SU-DHL-6 (cell line): ENCODE data around the gene SVIL.
"Not testable (repeated sequence)": the region's sequence is repeated elsewhere in the genome, so short reads cannot be mapped to it uniquely, and the experiment has no call there.

Experiments used
- H2AFZ ChIP-seq: fragments of 200-600 bp; sonication (generic); 2 replicates; pipeline ENCODE4 v1.6.1; 2014; ENCODE audit warnings: low read depth, mild to moderate bottlenecking, moderate library complexity, mixed read lengths, antibody characterized with exemption, low read length; ENCODE audit not compliant: severe bottlenecking
- H3F3A ChIP-seq: fragments of 200-600 bp; shearing (Covaris generic); 2 replicates; pipeline ENCODE4 v1.6.0; 2016; ENCODE audit warnings: antibody characterized with exemption, mild to moderate bottlenecking; ENCODE audit not compliant: insufficient read depth
- H3K27ac ChIP-seq: fragments of 200-600 bp; sonication (generic); 2 replicates; pipeline ENCODE4 v1.5.1; 2016; ENCODE audit warnings: low read depth, mild to moderate bottlenecking, low read length, moderate library complexity, mixed read lengths
- H3K27me3 ChIP-seq: fragments of 200-600 bp; sonication (generic), shearing (Covaris generic); 2 replicates; pipeline ENCODE4 v1.6.0; 2014; ENCODE audit warnings: mild to moderate bottlenecking, low read length
- H3K36me3 ChIP-seq: fragments of 200-600 bp; sonication (generic); 2 replicates; pipeline ENCODE4 v1.6.1; 2014; ENCODE audit warnings: mild to moderate bottlenecking, low read length, mixed read lengths
- H3K4me2 ChIP-seq: fragments of 300-600, 200-600 bp; shearing (Covaris generic), sonication (generic); 2 replicates; pipeline ENCODE4 v1.6.0; 2014; ENCODE audit warnings: low read length, low read depth, mild to moderate bottlenecking; ENCODE audit not compliant: poor library complexity, severe bottlenecking
- H3K4me3 ChIP-seq: fragments of 200-600 bp; sonication (generic); 2 replicates; pipeline ENCODE4 v1.5.1; 2014; ENCODE audit warnings: antibody characterized with exemption, low read length, mild to moderate bottlenecking, mixed read lengths; ENCODE audit not compliant: insufficient read depth, poor library complexity, severe bottlenecking
- H3K79me2 ChIP-seq: fragments of 200-600 bp; sonication (generic); 2 replicates; pipeline ENCODE4 v1.6.1; 2014; ENCODE audit warnings: mild to moderate bottlenecking, low read length, moderate library complexity; ENCODE audit not compliant: insufficient read depth
- H3K9ac ChIP-seq: fragments of 200-600 bp; sonication (generic); 2 replicates; pipeline ENCODE4 v1.7.0; 2014; ENCODE audit warnings: mild to moderate bottlenecking, low read length
- H3K9me2 ChIP-seq: fragments of 200-600 bp; sonication (generic); replicated peaks from 2 replicates; pipeline ENCODE4 v1.6.1; 2014; ENCODE audit warnings: low read length; ENCODE audit not compliant: insufficient read depth
- H3K9me3 ChIP-seq: fragments of 200-600 bp; sonication (generic); 2 replicates; pipeline ENCODE4 v1.6.1; 2014; ENCODE audit warnings: low read length, mixed read lengths; ENCODE audit not compliant: insufficient read depth
- H4K20me1 ChIP-seq: fragments of 200-600 bp; sonication (generic); 2 replicates; pipeline ENCODE4 v1.6.1; 2014; ENCODE audit warnings: low read depth, mild to moderate bottlenecking, antibody characterized with exemption, low read length, moderate library complexity, mixed read lengths
- CTCF ChIP-seq: fragments of 200-600 bp; sonication (generic); IDR thresholded peaks from one replicate; pipeline ENCODE4 v1.5.1; 2017; ENCODE audit warnings: antibody characterized with exemption, mild to moderate bottlenecking, low read length, moderate library complexity; ENCODE audit not compliant: insufficient read depth, poor library complexity, severe bottlenecking
- EZH2phosphoT487 ChIP-seq: fragments of 200-600 bp; sonication (generic), shearing (Covaris generic); conservative IDR thresholded peaks from 2 replicates; pipeline ENCODE4 v1.6.1; 2018; ENCODE audit warnings: mild to moderate bottlenecking, antibody characterized with exemption, low read length, moderate library complexity, mixed read lengths

The SVIL gene

DNA sequence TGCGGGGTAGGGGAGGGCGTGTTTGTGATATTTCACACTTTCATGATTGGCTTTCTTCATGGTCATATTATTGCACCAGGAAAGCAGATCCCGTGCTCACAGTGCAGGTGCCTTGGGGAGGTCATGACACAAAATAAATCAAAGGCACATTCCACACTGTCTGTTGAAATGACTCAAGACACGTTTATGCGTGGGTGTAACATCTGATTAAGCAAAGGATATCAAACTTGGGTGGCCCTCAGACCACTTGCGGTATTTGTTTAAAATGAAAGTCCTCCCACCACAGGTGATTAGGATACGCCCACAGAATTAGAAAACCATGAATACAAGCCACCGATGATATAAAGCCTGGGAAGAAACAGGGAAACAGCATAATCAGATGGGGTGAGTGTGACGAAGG lies 51.1 kb downstream of the SVIL start:
- Histone ChIP-seq H3K9ac (no peak overlapping the region), H3K4me2 (no peak overlapping the region)

GRCh38 chr10:29582769-29583168 lies 52.0 kb downstream of the SVIL start:
- H3K9me2 ChIP-seq, H2AFZ ChIP-seq, H3K27ac ChIP-seq, H3K9ac ChIP-seq, H3K36me3 ChIP-seq, H3K4me2 ChIP-seq, H3K27me3 ChIP-seq, H3F3A ChIP-seq, H4K20me1 ChIP-seq, H3K4me3 ChIP-seq, H3K79me2 ChIP-seq, H3K9me3 ChIP-seq: not testable (repeated sequence)

More for the DNA sequence above, 51.1 kb downstream of the SVIL start:
- H3K36me3 ChIP-seq: no peaks in the 10 kb centered on the region
- no peaks in the 10 kb centered on the region for H4K20me1 ChIP-seq
- H3K27ac ChIP-seq: no peak overlapping the region
- H3K27me3 ChIP-seq: no peaks in the 10 kb centered on the region
- no peaks in the 10 kb centered on the region for H3K79me2 ChIP-seq
- no peaks in the 10 kb centered on the region for H3K9me2 ChIP-seq
- no peaks in the 10 kb centered on the region for H3K9me3 ChIP-seq
- no peak for TF ChIP-seq EZH2phosphoT487
- TF ChIP-seq CTCF: no peak
- H2AFZ ChIP-seq: no peak overlapping the region
- H3K4me3 ChIP-seq: no peak overlapping the region
- H3F3A ChIP-seq: no peaks in the 10 kb centered on the region

- no peaks in the 10 kb centered on the region for H3K36me3 ChIP-seq
- H3K27ac ChIP-seq: no peak overlapping the region
- no peak overlapping the region for H3K4me2 ChIP-seq
- H3K9me2 ChIP-seq: no peaks in the 10 kb centered on the region
- H3K79me2 ChIP-seq: no peaks in the 10 kb centered on the region
- no peak overlapping the region for H3K9ac ChIP-seq
- no peak overlapping the region for H2AFZ ChIP-seq
- H4K20me1 ChIP-seq: no peaks in the 10 kb centered on the region
- H3K4me3 ChIP-seq: no peak overlapping the region
- H3F3A ChIP-seq: no peaks in the 10 kb centered on the region
- TF ChIP-seq EZH2phosphoT487: no peak
- TF ChIP-seq CTCF: no peak
- H3K27me3 ChIP-seq: no peaks in the 10 kb centered on the region
- H3K9me3 ChIP-seq: no peaks in the 10 kb centered on the region
These were observed 55.3 kb downstream of the SVIL start for GRCh38 chr10:29579455-29579970.

GRCh38 chr10:29578457-29578856 lies 56.3 kb downstream of the SVIL start:
- TF ChIP-seq CTCF (no peak), EZH2phosphoT487 (no peak)
- Histone ChIP-seq H3K27ac (no peak overlapping the region), H3K27me3 (no peaks in the 10 kb centered on the region), H3K9me2 (no peaks in the 10 kb centered on the region), H3K36me3 (no peaks in the 10 kb centered on the region), H4K20me1 (no peaks in the 10 kb centered on the region), H3K9me3 (no peaks in the 10 kb centered on the region), H3K9ac (no peak overlapping the region), H2AFZ (no peak overlapping the region), H3K4me2 (no peak overlapping the region), H3F3A (no peaks in the 10 kb centered on the region), H3K4me3 (no peak overlapping the region), H3K79me2 (no peaks in the 10 kb centered on the region)
